GM19193 (cell line): Measurements from ENCODE around the gene RPS14.

ENCODE experiments used
- POLR2A ChIP-seq: IDR thresholded peaks from 4 replicates; pipeline ENCODE4 v1.6.1; 2011; ENCODE audit not compliant: insufficient read depth, insufficient read length; ENCODE audit errors: extremely low read depth

RPS14 gene

GRCh38 chr5:150449517-150450339, at the start of gene RPS14:
Gene RPS14 (minus strand): TSS chr5:150449739. CDS start chr5:150447733, 2,006 bp downstream.
- peak; percentile 97 for TF ChIP-seq POLR2A

GRCh38 chr5:150498971-150499370, 49.4 kb upstream of the RPS14 start:
- TF ChIP-seq POLR2A = no peak

GRCh38 chr5:150498501-150498900, 49.0 kb upstream of the RPS14 start:
- TF ChIP-seq POLR2A = no peak

- TF ChIP-seq POLR2A = no peak
These were observed 48.4 kb upstream of the RPS14 start for GRCh38 chr5:150497989-150498317.

GRCh38 chr5:150497274-150497988, 47.9 kb upstream of the RPS14 start:
- TF ChIP-seq POLR2A = no peak

- TF ChIP-seq POLR2A = no peak
These were observed 47.0 kb upstream of the RPS14 start for GRCh38 chr5:150496534-150496933.

- no peak for TF ChIP-seq POLR2A
These were observed 46.6 kb upstream of the RPS14 start for GRCh38 chr5:150496098-150496497.

- TF ChIP-seq POLR2A = no peak
These were observed 43.1 kb upstream of the RPS14 start for GRCh38 chr5:150492621-150493020.

- no peak for TF ChIP-seq POLR2A
These were observed 42.3 kb upstream of the RPS14 start for GRCh38 chr5:150491876-150492275.

GRCh38 chr5:150490754-150491153, 41.2 kb upstream of the RPS14 start:
- no peak for TF ChIP-seq POLR2A

GRCh38 chr5:150490296-150490669, 40.7 kb upstream of the RPS14 start:
- TF ChIP-seq POLR2A = no peak

GRCh38 chr5:150489360-150490295, 40.1 kb upstream of the RPS14 start:
- peak; percentile 30 for TF ChIP-seq POLR2A

- no peak for TF ChIP-seq POLR2A
These were observed 39.2 kb upstream of the RPS14 start for GRCh38 chr5:150488519-150489359.
